NCI-H1092 (cell line): ENCODE results near the gene SEZ6L2.
"Not testable (repeated sequence)": the region's sequence is repeated elsewhere in the genome, so short reads cannot be mapped to it uniquely, and the experiment has no call there.

Source experiments
- DNase-seq: peaks from one replicate; lab custom pipeline; 2025; lab: John Stamatoyannopoulos, UW

Gene SEZ6L2

GRCh38 chr16:29910819-29911675, 11.7 kb upstream of the SEZ6L2 start:
- DNase-seq, result no peak

GRCh38 chr16:29909851-29910250, 10.5 kb upstream of the SEZ6L2 start:
- not testable (repeated sequence) for DNase-seq

- no peak for DNase-seq
Measured at GRCh38 chr16:29909391-29909790, 10.0 kb upstream of the SEZ6L2 start.

- DNase-seq, result no peak
Measured at GRCh38 chr16:29908719-29909220, 9.4 kb upstream of the SEZ6L2 start.

- DNase-seq, result no peak
Measured at GRCh38 chr16:29907973-29908372, 8.6 kb upstream of the SEZ6L2 start.

GRCh38 chr16:29906520-29907244, 7.3 kb upstream of the SEZ6L2 start:
- no peak for DNase-seq

- DNase-seq, result no peak
Measured at GRCh38 chr16:29905668-29906067, 6.3 kb upstream of the SEZ6L2 start.

- DNase-seq, result no peak
Measured at GRCh38 chr16:29904947-29905346, 5.6 kb upstream of the SEZ6L2 start.

GRCh38 chr16:29903590-29903989, 4.2 kb upstream of the SEZ6L2 start:
- no peak for DNase-seq

- DNase-seq, result no peak
Measured at GRCh38 chr16:29901607-29901945, 2.2 kb upstream of the SEZ6L2 start.

- DNase-seq, result no peak
Measured at GRCh38 chr16:29900888-29901606, 1.7 kb upstream of the SEZ6L2 start.

GRCh38 chr16:29900102-29900887, 945 bp upstream of the SEZ6L2 start, which contains the start of gene ASPHD1:
TSS of gene ASPHD1 (plus strand) at chr16:29900488. CDS start at chr16:29900972, 484 bp downstream.
- DNase-seq, result peak; percentile 59

GRCh38 chr16:29898804-29899515, 390 bp downstream of the SEZ6L2 start:
- DNase-seq, result peak; percentile 59

GRCh38 chr16:29898135-29898803, 1.1 kb downstream of the SEZ6L2 start:
- DNase-seq, result no peak

- no peak for DNase-seq
Measured at GRCh38 chr16:29897333-29897732, 2.0 kb downstream of the SEZ6L2 start.

GRCh38 chr16:29896841-29897240, 2.5 kb downstream of the SEZ6L2 start:
- DNase-seq, result no peak

- no peak for DNase-seq
Measured at GRCh38 chr16:29894352-29894751, 5.0 kb downstream of the SEZ6L2 start.

GRCh38 chr16:29893553-29893952, 5.8 kb downstream of the SEZ6L2 start:
- DNase-seq, result no peak

- no peak for DNase-seq
Measured at GRCh38 chr16:29892458-29892813, 6.9 kb downstream of the SEZ6L2 start.
